HG03521 (cell line): ENCODE data around the gene CCDC106.

ENCODE experiments used
- ATAC-seq: cut with Tn5 transposase; IDR thresholded peaks from one replicate; pipeline ENCODE4 v1.9.1; 2021; ENCODE audit warnings: mild to moderate bottlenecking, moderate library complexity; ENCODE audit not compliant: unreplicated experiment

Gene CCDC106

DNA sequence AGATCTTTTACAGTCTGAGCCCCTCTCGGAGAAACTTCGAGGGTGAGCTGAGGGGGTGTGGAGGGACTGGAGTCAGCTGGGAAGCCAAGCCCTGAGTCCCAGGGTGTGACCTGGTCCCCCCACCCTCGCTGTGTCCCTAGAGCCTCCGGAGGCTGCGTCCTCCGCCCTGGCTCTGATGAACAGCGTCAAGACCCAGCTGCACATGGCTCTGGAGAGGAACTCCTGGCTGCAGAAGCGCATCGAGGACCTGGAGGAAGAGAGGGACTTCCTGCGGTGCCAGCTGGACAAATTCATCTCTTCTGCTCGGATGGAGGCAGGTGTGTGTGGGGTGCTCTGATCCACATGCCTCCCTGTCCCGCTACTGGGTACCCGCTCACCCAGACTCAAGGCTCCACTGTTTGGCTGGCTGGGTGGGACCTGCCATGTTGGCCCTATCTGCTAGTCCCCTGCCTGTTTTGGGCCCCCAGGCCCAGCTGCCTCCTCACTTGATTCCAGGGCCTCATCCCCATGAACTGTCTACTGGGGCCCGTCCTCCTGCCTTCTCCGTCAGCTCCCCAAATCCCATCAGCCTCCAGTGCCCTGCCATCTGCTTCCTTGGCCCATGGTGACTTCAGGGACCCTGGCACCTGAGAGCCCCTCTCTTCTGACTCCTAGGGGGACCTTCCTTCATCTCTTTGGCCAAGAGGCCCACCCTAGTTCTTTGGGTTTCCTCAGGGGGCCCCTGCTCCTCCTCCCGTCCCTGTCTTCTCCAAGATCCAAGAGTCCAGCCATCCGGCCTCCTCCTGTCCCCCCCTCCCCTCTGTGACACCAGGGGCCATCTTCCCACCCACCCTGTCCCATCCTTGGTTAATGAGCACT is 1.5 kb downstream of the CCDC106 start:
- ATAC-seq, result no peak

DNA sequence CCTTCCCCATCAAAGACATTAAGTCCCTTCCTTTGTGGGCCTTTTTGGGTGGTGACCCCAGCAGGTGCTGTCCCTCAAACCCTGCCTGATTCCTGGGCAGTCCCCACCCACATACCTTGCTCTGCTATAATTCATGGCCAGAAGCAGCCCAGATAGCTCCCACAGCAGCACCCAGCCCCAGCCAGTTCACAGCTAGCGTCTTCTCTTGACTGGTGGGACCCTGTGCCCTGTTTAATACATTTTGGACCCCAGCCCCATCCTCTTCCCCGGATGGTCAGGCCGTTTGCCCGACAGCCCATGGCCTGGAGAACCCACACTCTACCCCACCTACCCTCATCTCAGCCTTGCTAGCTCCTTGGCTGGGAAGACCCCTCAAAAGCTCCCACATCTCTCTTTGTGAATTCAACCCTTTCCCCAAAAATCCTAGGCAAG is 2.1 kb downstream of the CCDC106 start:
- no peak for ATAC-seq

DNA sequence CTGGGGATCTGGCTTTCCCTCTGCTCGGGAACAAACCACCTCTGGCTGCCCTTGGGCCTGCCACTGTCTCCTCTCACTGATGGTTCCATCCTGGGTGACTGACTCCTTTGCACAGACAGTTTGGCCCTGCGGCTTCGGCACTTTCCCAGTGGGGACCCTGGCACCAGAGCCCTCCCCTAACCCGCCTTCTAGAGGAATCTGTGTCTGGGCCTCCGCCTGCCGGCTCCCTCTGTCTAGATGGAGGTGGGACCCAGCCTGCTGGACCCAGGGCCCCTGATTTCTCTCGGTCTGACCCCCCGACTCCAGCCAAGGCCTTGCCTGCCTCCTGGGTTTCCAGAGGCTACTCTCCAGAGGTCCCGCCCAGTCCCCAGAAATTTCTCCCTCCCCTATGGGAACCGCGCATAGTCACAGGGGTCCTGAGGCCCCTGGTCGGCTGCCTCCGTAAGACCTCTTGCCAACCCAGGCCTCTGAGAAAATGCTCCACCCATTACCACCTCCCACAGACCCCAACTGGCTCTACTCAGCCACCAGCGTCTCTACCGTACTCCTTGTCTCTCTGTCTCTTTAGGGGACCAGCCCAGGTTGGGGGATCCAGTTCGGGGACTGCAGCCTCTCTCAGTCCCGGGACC is 2.7 kb downstream of the CCDC106 start:
- ATAC-seq, result no peak

DNA sequence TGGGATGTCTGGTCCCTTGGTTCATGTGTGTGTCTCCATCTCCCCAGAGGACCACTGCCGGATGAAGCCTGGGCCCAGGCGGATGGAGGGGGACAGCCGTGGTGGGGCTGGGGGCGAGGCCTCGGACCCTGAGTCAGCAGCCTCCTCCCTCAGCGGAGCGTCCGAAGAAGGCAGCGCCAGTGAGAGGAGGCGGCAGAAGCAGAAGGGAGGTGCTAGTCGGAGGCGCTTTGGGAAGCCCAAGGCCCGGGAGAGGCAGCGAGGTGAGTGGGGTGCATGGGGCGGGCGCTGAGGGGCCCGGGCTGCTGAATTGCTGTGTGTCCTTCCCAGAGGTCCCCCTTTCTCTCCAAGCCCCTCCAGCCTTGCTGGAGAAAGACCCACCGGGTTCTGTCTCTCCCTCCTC is 3.2 kb downstream of the CCDC106 start:
- ATAC-seq, result no peak

DNA sequence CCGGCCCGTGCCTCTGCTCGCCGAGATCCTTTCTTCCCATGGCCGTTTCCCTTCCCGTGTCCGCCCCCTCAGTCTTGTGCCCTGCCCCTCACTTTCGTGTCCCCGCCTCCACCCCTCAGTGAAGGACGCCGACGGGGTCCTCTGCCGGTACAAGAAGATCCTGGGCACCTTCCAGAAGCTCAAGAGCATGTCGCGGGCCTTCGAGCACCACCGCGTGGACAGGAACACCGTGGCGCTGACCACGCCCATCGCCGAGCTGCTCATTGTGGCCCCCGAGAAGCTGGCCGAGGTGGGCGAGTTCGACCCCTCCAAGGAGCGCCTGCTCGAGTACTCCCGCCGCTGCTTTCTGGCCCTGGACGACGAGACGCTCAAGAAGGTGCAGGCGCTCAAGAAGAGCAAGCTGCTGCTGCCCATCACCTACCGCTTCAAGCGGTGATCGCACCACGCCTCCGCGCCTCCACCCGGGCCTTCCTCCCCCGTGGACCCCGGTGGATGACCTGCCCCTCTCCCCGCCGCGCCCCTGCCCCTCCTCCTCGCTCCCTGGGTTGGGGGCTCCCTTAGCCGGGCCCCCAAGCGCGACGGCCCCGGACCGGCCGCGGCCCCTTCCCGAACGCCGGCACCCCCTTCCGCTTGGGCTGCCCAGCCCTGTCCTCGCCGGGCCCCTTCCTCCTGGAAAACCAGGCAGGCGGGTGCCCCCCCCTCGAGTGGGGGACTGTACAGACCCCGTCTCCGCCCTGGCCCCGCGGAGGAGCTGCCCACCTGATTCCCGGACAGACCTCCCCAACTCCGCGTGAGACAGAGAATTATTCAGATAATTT is 4.5 kb downstream of the CCDC106 start:
- ATAC-seq, result no peak

- peak; percentile 46 for ATAC-seq
These were observed 5.8 kb downstream of the CCDC106 start for GRCh38 chr19:55653651-55654322.

DNA sequence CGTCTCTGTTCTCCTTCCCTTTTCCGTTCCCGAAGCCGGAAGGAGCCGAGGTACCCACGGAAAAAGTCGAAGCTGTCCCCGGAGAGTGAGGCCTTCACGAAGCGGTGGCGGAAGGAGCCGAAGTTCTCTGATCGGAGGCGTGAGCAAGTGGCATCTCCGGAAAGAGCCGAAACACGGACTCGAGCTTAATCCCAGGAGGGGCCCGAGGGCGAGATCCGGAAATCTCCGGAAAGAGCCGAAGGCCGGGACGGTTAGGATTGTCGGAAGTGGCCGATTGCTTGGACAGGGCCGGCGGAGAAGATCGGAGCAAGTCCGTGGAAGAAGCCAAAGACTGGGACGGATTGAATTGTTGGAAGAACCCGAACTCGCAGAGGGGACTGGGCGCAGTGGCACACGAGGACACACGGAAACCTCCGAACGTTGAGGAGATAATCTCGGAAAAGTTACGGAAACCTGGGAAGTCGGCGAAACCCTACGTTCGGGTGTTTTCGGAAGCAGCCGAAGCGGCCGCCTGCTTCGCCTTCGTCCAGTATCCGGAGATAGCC is 6.4 kb downstream of the CCDC106 start:
- peak; percentile 58 for ATAC-seq

DNA sequence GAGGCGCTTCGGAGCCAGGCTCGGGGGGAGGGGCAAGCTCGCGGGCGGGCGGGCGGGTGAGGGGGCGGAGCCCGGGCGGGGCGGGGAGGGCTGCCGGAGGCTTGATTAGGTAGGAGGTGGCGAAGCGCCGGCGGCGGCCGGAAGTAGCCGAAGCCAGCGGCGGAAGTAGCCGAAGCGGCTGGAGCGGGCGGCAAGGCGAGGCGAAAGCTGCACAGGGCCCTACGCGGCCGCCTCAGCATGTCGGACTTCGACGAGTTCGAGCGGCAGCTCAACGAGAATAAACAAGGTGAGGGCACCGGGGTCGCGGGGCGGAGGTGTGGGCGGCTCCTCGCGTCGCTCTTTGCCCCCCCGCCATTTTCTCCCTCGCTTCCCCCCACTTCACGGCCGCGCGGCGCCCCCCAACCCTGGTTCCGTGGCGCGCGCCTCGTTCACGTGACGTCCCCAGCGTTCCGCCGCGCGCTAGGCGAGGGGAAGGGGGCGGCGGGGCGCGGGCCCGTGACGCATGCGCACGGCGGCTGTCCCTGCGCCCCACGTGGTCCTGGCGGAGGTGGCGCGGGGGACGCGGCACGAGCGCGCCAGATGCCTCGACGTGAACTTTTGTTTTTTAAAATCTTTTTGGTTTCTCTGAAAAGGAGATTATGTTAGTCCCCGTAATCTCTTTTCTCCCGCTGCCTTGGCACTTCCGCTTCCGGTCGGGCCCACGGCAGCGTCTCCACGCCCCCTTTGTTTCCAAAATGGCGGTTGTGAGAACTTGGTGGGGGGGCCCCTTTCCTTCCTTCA is 7.0 kb downstream of the CCDC106 start, which contains the start of gene U2AF2:
Gene U2AF2 (plus strand): TSS at position 168 of the 780 bp plus-strand sequence. CDS start 70 bp downstream, at position 238.
- peak; percentile 28 for ATAC-seq

DNA sequence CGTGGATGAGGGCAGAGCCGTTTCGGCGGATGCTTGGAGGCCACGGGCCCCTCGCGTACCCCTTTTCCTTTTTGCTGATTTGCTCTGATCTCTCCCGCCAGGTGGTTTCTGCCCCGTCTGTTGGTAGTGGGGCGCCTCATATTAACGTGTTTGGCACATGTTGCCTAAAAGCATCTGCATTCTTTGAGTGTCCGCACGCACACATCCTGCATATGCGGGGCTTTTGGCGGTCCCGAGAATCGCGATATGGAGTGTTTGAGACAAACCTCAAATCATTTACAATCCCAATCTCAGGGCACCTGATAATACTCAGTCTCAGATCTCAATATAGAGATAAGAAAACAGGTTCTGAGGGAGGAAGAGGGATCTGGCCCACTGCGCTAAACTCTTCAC is 7.6 kb downstream of the CCDC106 start:
- no peak for ATAC-seq

DNA sequence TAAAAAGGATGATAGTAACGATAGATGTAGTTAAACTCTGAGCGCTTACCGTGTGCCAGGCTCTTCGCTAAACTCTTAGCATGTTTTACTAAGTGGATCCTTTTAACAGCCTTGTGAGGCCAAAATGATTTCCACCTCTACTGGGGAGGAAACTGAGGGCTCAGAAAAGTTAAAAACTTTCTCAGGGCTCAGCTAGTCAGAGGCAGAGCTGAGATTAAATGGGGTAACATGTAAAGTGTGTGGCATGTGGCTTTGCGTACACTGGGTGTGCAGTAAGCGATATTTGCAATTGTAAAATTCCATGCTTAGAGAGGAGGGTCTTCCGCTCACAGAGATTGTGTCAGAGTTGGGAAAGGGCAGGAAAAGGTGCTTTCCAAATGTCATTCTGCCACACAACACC is 8.5 kb downstream of the CCDC106 start:
- ATAC-seq, result no peak

DNA sequence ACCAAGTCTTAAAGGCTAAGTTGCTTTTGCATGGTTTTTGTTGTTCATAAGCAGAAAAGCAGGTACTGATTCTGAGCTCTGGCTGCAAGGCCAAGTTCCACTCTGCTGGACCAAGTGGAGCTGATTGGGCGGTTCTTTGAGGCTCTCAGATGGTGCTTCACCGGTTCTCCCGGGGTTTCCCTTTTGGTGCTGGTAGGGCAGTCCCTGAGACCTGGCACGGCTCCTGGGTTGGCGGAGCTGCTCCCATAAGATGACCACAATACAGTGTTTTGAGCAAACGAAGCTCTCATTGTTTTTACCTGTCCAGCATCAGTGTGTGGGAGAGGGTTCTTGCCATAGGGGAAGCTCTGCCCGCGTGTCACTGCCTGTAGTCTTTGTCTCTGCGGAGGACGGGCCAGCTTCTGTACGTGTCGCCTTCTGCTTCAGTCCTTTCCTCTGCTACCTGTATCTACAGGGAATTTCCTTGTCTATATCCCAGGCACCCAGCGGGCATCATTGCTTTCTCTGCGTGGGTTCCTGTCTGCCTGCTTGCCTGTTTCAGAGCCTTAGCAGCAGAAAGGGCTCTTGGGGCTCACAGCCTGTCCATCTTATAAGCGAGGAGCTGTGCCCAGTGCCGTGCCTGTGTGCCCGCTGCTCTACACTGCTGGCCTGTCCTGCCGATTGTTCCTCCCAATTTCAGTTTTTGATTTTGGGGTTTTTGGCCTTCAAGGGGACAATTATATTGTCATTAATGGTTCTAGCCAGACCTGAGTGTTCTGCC is 9.2 kb downstream of the CCDC106 start:
- no peak for ATAC-seq

DNA sequence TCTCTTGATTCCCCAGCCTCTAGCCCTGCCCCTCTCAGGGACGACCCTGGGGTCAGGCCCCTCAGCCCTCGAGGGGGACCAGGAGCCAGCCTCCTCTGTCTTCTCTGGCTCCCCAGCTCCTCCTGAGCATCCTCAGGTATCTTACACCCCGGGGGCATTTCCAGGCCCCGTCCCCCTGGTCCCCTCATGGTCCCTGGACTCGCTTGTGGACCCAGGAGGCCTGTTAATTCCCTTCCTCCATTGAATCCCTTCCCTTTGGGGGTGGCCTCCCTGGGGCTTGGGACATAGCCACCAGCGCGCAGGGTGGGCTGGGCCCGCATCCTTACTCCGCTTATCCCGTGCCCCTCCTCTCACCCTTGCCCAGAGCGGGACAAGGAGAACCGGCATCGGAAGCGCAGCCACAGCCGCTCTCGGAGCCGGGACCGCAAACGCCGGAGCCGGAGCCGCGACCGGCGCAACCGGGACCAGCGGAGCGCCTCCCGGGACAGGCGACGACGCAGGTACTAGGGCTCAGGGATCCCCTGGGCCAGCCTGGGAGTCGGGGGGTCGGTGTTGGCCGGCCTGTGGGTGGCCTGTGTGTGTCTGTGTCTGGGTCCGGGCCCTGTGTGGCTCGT is 10.9 kb downstream of the CCDC106 start:
- ATAC-seq, result no peak

DNA sequence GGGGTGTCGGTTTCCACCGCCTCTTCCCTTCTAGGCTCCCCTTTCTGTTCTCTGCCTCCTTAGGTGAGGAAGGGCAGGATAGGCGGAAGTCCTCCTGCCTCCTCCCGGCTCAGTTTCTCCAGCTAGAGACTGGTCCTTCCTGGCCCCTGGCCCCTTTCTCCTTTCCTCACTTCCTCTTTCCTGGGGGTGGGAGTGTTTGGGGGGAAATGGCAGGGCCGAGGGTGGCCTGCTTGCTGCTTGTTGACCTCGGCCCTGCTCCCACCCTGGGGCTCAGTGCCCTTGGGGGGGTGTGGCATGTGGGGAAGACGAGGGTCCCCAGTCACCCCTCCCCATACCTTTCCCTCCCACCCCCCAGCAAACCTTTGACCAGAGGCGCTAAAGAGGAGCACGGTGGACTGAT is 11.8 kb downstream of the CCDC106 start:
- no peak for ATAC-seq

- ATAC-seq, result no peak
These were observed 12.4 kb downstream of the CCDC106 start for GRCh38 chr19:55660404-55660803.

DNA sequence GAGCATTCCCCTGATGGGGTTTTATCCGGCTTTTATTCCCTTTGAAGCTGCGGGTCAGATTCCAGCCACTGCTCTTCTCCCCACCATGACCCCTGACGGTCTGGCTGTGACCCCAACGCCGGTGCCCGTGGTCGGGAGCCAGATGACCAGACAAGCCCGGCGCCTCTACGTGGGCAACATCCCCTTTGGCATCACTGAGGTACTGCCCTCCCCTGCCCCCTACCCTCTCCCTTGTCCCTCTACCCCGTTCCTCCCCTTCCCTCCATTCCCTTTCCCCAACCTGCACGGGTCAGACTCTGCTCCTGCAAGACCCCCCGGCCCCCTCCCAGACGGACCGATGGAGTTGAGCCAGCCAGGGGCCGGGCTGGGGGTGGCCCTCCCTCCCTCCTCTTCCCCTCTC is 13.0 kb downstream of the CCDC106 start:
- no peak for ATAC-seq

DNA sequence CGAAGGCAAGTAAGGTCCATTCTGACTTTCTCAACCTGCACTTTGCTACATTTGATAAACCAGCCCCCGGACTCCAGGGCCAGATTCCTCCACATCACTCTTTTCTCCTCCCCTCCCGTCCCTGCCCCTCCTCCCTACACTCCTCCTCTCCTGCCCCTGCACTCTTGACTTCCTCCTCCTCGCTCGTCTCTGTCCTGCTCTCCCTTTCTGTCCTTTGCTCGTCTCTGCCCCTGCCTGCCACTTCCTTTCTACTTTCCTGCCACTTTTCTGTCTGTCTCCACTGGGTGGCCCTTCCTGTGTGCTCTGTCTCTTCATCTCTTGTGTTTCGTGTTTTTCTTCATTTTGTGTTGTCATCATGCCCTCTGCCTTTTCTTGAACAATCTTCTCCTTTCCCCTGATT is 13.8 kb downstream of the CCDC106 start:
- no peak for ATAC-seq

DNA sequence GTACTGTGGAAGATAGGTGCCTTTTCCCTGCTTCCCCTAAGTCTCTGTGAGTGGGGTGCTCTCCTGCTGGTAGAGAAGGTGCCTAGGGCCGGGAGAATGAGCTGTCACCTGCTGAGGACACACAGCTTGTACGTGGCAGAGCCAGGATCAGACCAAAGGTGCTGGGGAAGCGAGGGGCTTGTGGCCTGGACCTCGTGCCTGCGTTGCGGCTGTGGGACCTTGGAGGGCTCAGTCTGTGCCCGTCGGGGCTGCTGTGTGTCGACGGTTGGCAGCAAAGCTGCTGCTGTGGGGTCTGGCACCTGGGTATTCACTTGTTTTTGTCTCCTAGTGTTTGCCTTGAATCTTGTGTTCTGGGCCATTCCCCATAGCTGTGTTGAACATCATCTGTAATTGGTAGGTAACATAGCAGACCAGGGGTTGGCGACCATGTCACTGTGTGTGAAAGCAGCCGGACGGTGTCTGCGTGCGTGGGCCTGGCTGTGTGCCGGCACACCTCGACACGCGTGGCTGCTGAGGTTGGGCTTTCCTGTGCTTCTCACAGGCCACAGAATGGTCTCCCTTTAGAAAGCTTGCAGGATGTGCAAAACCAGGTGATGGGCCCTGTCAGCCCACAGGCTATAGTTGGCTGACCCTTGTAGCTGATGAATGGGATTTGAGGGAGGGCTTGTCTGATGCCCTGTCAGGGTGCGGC is 16.0 kb downstream of the CCDC106 start:
- no peak for ATAC-seq

DNA sequence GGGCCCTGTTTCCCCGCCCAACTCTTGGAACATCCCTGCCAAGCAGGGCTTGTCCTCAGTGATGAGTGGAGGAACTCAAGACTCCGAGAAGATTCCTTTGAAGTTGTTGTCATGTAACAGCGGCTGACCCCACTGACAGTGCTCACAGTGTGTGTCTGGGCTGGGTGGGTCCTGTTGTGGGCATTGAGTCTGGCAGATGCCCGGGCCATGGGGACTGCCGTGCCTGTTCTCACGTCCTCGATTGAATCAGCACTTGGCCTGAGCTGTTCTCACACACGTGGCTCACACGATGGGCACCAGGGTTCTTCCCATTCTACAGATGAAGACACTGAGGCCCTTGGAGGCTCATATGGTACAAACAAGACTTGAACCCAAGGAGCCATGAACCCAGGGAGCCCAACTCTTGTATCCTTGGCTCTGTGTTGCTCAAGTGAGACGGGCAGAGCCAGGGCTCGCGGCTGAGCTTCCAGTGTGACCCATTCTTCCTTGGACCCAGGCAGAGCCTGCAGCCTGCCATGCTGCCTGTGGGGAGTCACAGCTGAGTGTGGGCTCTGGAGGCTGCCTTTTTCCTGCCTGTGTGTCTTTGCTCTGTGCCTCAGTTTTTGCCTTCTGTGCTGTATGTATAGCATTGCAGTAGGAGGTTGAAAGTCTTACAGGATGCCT is 18.5 kb downstream of the CCDC106 start:
- ATAC-seq, result no peak
